H1 (cell line): ENCODE measurements around the gene RAPH1. TPM values are rescaled to one million over a fixed set of nuclear protein-coding genes. Genes with fewer than 3 reads are reported as not detected.
A peak's percentile ranks its signal among the peaks of the same experiment; 100 is the strongest.

Experiments
- CTCF ChIA-PET: fragments of 300-600 bp; sonication (Branson Sonifier 250); formaldehyde crosslinking; loops from one replicate; lab custom pipeline; 2021; ENCODE audit not compliant: partially characterized antibody; lab: Charles Lee
- POLR2A ChIA-PET: fragments of 300-600 bp; sonication (Branson Sonifier 250); formaldehyde crosslinking; loops from one replicate; lab custom pipeline; 2021; ENCODE audit warnings: inconsistent platforms; ENCODE audit not compliant: partially characterized antibody; lab: Charles Lee
- DNase-seq, 2 experiments: peaks; one replicate each; pipeline versions ENCODE4 v3.0.0 to v3.0.0-alpha.2; 2010 to 2022; ENCODE audit warnings: low spot score in 2 of 2, low read depth in 1 of 2, mixed read lengths in 1 of 2
- FAIRE-seq: peaks from 2 replicates; lab custom pipeline; 2011; peaks lifted over from hg19 to GRCh38; lab: Jason Lieb, UNC
- H2AFZ ChIP-seq: 2 replicates; pipeline ENCODE4 v1.8.1; 2012; ENCODE audit warnings: low read length, inconsistent platforms
- H2AK5ac ChIP-seq: 2 replicates; pipeline ENCODE4 v1.6.1; 2013; ENCODE audit warnings: low read depth, low read length
- H2BK120ac ChIP-seq: replicated peaks from 2 replicates; pipeline ENCODE3; 2013; ENCODE audit warnings: low read depth, low read length, inconsistent platforms
- H2BK12ac ChIP-seq: 2 replicates; pipeline ENCODE4 v1.6.1; 2013; ENCODE audit warnings: low read depth, low read length
- H2BK15ac ChIP-seq: 2 replicates; pipeline ENCODE4 v1.6.1; 2013; ENCODE audit warnings: low read length
- H2BK20ac ChIP-seq: 2 replicates; pipeline ENCODE4 v1.6.1; 2013; ENCODE audit warnings: low read length
- H2BK5ac ChIP-seq: 2 replicates; pipeline ENCODE4 v1.6.1; 2013; ENCODE audit warnings: low read depth, low read length
- H3K14ac ChIP-seq: 2 replicates; pipeline ENCODE4 v1.6.1; 2013; ENCODE audit warnings: inconsistent platforms; ENCODE audit not compliant: insufficient read length
- H3K18ac ChIP-seq: 2 replicates; pipeline ENCODE4 v1.6.1; 2013; ENCODE audit warnings: low read length; ENCODE audit errors: extremely low read depth
- H3K23ac ChIP-seq: 2 replicates; pipeline ENCODE4 v1.6.1; 2013; ENCODE audit warnings: inconsistent platforms; ENCODE audit not compliant: insufficient read length
- H3K23me2 ChIP-seq: 2 replicates; pipeline ENCODE4 v1.6.1; 2013; ENCODE audit warnings: low read depth, low read length
- H3K27ac ChIP-seq: 2 replicates; pipeline ENCODE4 v1.6.1; 2011; ENCODE audit warnings: low read depth, low read length, inconsistent platforms
- H3K27me3 ChIP-seq, 4 experiments: replicated peaks in 1 of 4; 1 replicate in 1 of 4; 2 replicates in 3 of 4; pipeline versions ENCODE4 v1.6.1 to v1.8.1; 2011 to 2013; ENCODE audit warnings: low read length in 3 of 4, mild to moderate bottlenecking in 3 of 4, inconsistent platforms in 2 of 4, mixed read lengths in 2 of 4, moderate library complexity in 1 of 4; ENCODE audit not compliant: control insufficient read depth in 3 of 4, insufficient read depth in 3 of 4; ENCODE audit errors: extremely low read depth in 1 of 4
- H3K36me3 ChIP-seq, 4 experiments: 2 replicates each; pipeline versions ENCODE4 v1.6.1 to v1.8.1; 2011 to 2013; ENCODE audit warnings: mild to moderate bottlenecking in 4 of 4, low read length in 3 of 4, moderate library complexity in 2 of 4, control low read depth in 1 of 4, inconsistent platforms in 1 of 4; ENCODE audit not compliant: insufficient read depth in 4 of 4, control insufficient read depth in 2 of 4
- H3K4ac ChIP-seq: replicated peaks from 2 replicates; pipeline ENCODE3; 2013; ENCODE audit warnings: low read length, low read depth, mixed read lengths, inconsistent platforms; ENCODE audit not compliant: insufficient read length
- H3K4me1 ChIP-seq, 4 experiments: replicated peaks in 1 of 4; 1 replicate in 1 of 4; 2 replicates in 3 of 4; pipeline versions ENCODE4 v1.6.1 to v1.8.1; 2011 to 2013; ENCODE audit warnings: low read length in 3 of 4, inconsistent platforms in 2 of 4, mixed read lengths in 1 of 4; ENCODE audit not compliant: insufficient read depth in 4 of 4, control insufficient read depth in 3 of 4
- H3K4me2 ChIP-seq, 2 experiments: 2 replicates each; pipeline versions ENCODE4 v1.6.1 to v1.8.1; 2011 to 2013; ENCODE audit warnings: low read depth in 2 of 2, low read length in 2 of 2, control low read depth in 1 of 2, inconsistent platforms in 1 of 2, mild to moderate bottlenecking in 1 of 2; ENCODE audit not compliant: insufficient read depth in 1 of 2
- H3K4me3 ChIP-seq, 4 experiments: fragments of 200-600, 300-600 bp in 1 of 4; sonication (generic), shearing (Covaris generic), sonication (Bioruptor Twin) in 1 of 4; 2 replicates each; pipeline versions ENCODE4 v1.5.1 to v1.8.1; 2011 to 2016; ENCODE audit warnings: low read length in 4 of 4, low read depth in 3 of 4, control low read depth in 2 of 4, inconsistent platforms in 2 of 4, mild to moderate bottlenecking in 2 of 4, mixed read lengths in 1 of 4, moderate library complexity in 1 of 4; ENCODE audit not compliant: insufficient read depth in 2 of 4; ENCODE audit errors: extremely low read depth in 1 of 4
- H3K56ac ChIP-seq: replicated peaks from 2 replicates; pipeline ENCODE3; 2013; ENCODE audit warnings: low read depth, mild to moderate bottlenecking, mixed read lengths, low read length, inconsistent platforms; ENCODE audit not compliant: insufficient read length
- H3K79me1 ChIP-seq: 2 replicates; pipeline ENCODE4 v1.6.1; 2013; ENCODE audit warnings: low read depth, low read length, control low read depth
- H3K79me2 ChIP-seq, 2 experiments: 2 replicates each; pipeline versions ENCODE4 v1.6.1 to v1.8.1; 2012 to 2013; ENCODE audit warnings: low read length in 2 of 2, mild to moderate bottlenecking in 2 of 2, inconsistent platforms in 1 of 2; ENCODE audit not compliant: insufficient read depth in 2 of 2, control insufficient read depth in 1 of 2
- H3K9ac ChIP-seq, 4 experiments: replicated peaks in 1 of 4; 1 replicate in 1 of 4; 2 replicates in 3 of 4; pipeline versions ENCODE4 v1.6.1 to v1.8.1; 2011 to 2013; ENCODE audit warnings: low read depth in 3 of 4, low read length in 3 of 4, control low read depth in 2 of 4, mild to moderate bottlenecking in 2 of 4, moderate library complexity in 2 of 4, inconsistent platforms in 1 of 4; ENCODE audit errors: extremely low read depth in 1 of 4
- H3K9me3 ChIP-seq, 2 experiments: 2 replicates each; pipeline versions ENCODE4 v1.6.1 to v1.8.1; 2012 to 2013; ENCODE audit warnings: mild to moderate bottlenecking in 2 of 2, moderate library complexity in 2 of 2, control low read depth in 1 of 2, inconsistent platforms in 1 of 2, low read depth in 1 of 2, low read length in 1 of 2, mixed read lengths in 1 of 2; ENCODE audit not compliant: insufficient read depth in 2 of 2
- H4K20me1 ChIP-seq, 2 experiments: replicated peaks in 1 of 2; 2 replicates each; pipeline versions ENCODE3 to v1.8.1; 2011 to 2013; ENCODE audit warnings: inconsistent platforms in 2 of 2, low read length in 2 of 2, mild to moderate bottlenecking in 1 of 2; ENCODE audit not compliant: insufficient read depth in 2 of 2, control insufficient read depth in 1 of 2
- H4K5ac ChIP-seq: 2 replicates; pipeline ENCODE4 v1.6.1; 2013; ENCODE audit warnings: low read length, low read depth, mixed read lengths, inconsistent platforms; ENCODE audit not compliant: insufficient read length
- H4K8ac ChIP-seq: 2 replicates; pipeline ENCODE4 v1.8.0; 2013; ENCODE audit warnings: mild to moderate bottlenecking, moderate library complexity, low read length, inconsistent platforms; ENCODE audit not compliant: insufficient read depth; ENCODE audit errors: extremely low read depth
- H4K91ac ChIP-seq: replicated peaks from 2 replicates; pipeline ENCODE3; 2013; ENCODE audit warnings: low read length, mixed read lengths, inconsistent platforms; ENCODE audit not compliant: insufficient read length
- CTCF ChIP-seq, 3 experiments: IDR thresholded peaks; 1 replicate in 2 of 3; 2 replicates in 1 of 3; pipeline versions ENCODE4 v1.5.1 to v1.6.1; 2011; ENCODE audit warnings: low read length in 3 of 3, mild to moderate bottlenecking in 3 of 3, inconsistent platforms in 2 of 3, low read depth in 1 of 3, moderate library complexity in 1 of 3; ENCODE audit not compliant: insufficient read depth in 1 of 3; ENCODE audit errors: control extremely low read depth in 1 of 3
- EZH2 ChIP-seq: fragments of 200-600 bp; sonication (generic); IDR thresholded peaks from 2 replicates; pipeline ENCODE4 v1.7.1; 2012; ENCODE audit warnings: low read depth, mild to moderate bottlenecking, moderate library complexity, low read length, inconsistent platforms; ENCODE audit not compliant: severe bottlenecking
- RAD21 ChIP-seq, 2 experiments: IDR thresholded peaks in 1 of 2; conservative IDR thresholded peaks in 1 of 2; 2 replicates each; pipeline ENCODE4 v1.6.1; 2011; ENCODE audit warnings: low read depth in 2 of 2, low read length in 2 of 2, improper control_type of control experiment in 1 of 2, inconsistent platforms in 1 of 2, mild to moderate bottlenecking in 1 of 2, moderate library complexity in 1 of 2
- polyA plus RNA-seq, 7 experiments: library from polyadenylated mRNA; depleted of rRNA in 3 of 7; stranded (reverse) in 5 of 7; unstranded in 2 of 7; fragments of >200 nt in 5 of 7; fragments of 200-250 nt in 2 of 7; gene quantifications; 1 replicate in 5 of 7; 2 replicates in 1 of 7; 4 replicates in 1 of 7; pipeline versions ENCODE4 v1.2.1 to v1.2.3, GENCODE V29; 2011 to 2013; ENCODE audit warnings: missing spikeins in 2 of 7, mixed read lengths in 2 of 7
- total RNA-seq: library from RNA; stranded (reverse); fragmentation: NEBNext Ultra II Directional; extraction: Animal tissue kit (Norgen Biotek cat#: 25700); gene quantifications from 2 replicates; pipeline ENCODE4 v1.2.1, GENCODE V29; 2021

The RAPH1 gene
- total and polyA plus RNA-seq, 2 of the 8 experiments (the other 6 are each of a cell fraction or from before 2014, with no cell fraction given), result 3.8 to 27.4 TPM

DNA sequence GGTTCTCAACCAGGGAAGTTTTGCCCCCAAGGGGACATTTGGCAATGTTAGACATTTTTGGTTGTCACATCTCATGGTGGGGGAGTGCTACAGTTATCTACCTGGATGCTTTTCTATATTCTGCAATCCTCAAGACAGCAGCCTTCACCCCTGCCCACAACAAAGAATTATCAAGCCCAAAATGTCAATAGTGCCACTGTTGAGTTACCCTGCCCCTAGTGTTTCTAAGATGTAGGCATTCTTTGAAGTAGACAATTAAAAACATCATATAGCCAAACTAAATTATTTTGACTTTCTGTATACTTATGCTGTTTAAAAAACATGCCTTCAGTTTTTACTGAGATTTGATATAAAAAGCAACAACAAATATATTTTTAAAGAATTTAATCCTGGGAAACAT is 158.9 kb downstream of the RAPH1 start:
- no peak overlapping the region for H3K27ac ChIP-seq
- FAIRE-seq, result no peak
- no peak overlapping the region for H2BK12ac ChIP-seq
- H3K14ac ChIP-seq, result no peak overlapping the region
- H2AK5ac ChIP-seq, result no peak overlapping the region
- H3K27me3 ChIP-seq, result no peaks in the 10 kb centered on the region
- H3K4me1 ChIP-seq, result no peaks in the 10 kb centered on the region
- no peak for DNase-seq
- no peak overlapping the region for H2BK120ac ChIP-seq
- no peak overlapping the region for H4K8ac ChIP-seq
- no peaks in the 10 kb centered on the region for H4K20me1 ChIP-seq
- no peak overlapping the region for H4K91ac ChIP-seq
- H2BK5ac ChIP-seq, result no peak overlapping the region
- no peak overlapping the region for H2BK15ac ChIP-seq
- peaks cover 0 to 29% of the 10 kb centered on the region in 2 experiments; a peak in 2 of 4 replicates for H3K79me2 ChIP-seq
- no peaks in the 10 kb centered on the region for H3K23me2 ChIP-seq
- H3K79me1 ChIP-seq, result no peaks in the 10 kb centered on the region
- ChIA-PET CTCF (no interaction called here), POLR2A (interaction anchor here (0.6 kb wide), 1 partner anchor 35 kb away, joined by 3 read pairs; no protein-coding TSS in a partner anchor)
- no peak overlapping the region for H3K18ac ChIP-seq
- TF ChIP-seq CTCF (IDR thresholded peaks at IDR 0.05; ENCODE audit: control extremely low read depth in 1 of 3, insufficient read depth in 1 of 3, low read depth in 1 of 3, low read length in 3 of 3) (peak in 1 of 3 experiments; percentile 20; a peak in 1 of 4 replicates), EZH2 (no peak), RAD21 (IDR thresholded peaks at IDR 0.05 in 1 of 2, conservative IDR thresholded peaks at IDR 0.05 in 1 of 2; ENCODE audit: low read depth in 2 of 2, low read length in 2 of 2) (peak in 1 of 2 experiments; percentile 31; a peak in 1 of 4 replicates)
- no peak overlapping the region for H3K56ac ChIP-seq
- H2AFZ ChIP-seq, result no peak overlapping the region
- H3K36me3 ChIP-seq, result peaks cover 0 to 11% (median 2%) of the 10 kb centered on the region in 4 experiments; a peak in 2 of 8 replicates
- no peak overlapping the region for H3K9ac ChIP-seq
- H3K4me2 ChIP-seq, result no peak overlapping the region
- no peak overlapping the region for H3K4ac ChIP-seq
- H3K23ac ChIP-seq, result no peak overlapping the region
- H2BK20ac ChIP-seq, result no peak overlapping the region
- no peak overlapping the region for H4K5ac ChIP-seq
- H3K4me3 ChIP-seq, result no peak overlapping the region
- peaks cover 0 to 6% of the 10 kb centered on the region in 2 experiments; a peak in 1 of 4 replicates for H3K9me3 ChIP-seq
